Dedifferentiated amniotic fluid mesenchymal stem cell (primary cell): Measurements from ENCODE around the gene LAMC3.

ENCODE experiments used
- DNase-seq: peaks from one replicate; pipeline ENCODE4 v3.0.0-alpha.2; 2016; ENCODE audit errors: extremely low spot score

Gene LAMC3

GRCh38 chr9:131011274-131012022 is 2.5 kb downstream of the LAMC3 start:
- DNase-seq = no peak

DNA sequence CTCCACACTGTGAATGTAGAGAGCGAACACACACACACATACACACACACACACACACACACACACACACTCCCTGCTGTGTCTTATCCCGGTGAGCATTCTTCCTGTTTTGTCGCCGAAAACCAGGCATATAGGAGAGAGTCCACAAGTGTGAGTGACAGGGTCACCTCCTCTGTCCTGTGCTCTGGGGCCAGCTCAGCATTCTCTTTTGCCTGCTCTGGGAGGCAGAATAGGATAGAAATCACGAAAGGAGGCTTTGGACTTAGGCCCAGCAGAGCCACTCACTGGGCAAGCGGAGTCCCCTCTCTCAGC is 3.0 kb downstream of the LAMC3 start:
- DNase-seq = no peak

GRCh38 chr9:131012396-131012917 is 3.5 kb downstream of the LAMC3 start:
- DNase-seq = no peak

GRCh38 chr9:131013015-131013755 is 4.2 kb downstream of the LAMC3 start:
- no peak for DNase-seq

- no peak for DNase-seq
These were observed 5.0 kb downstream of the LAMC3 start for GRCh38 chr9:131013771-131014676.

GRCh38 chr9:131015112-131015511 is 6.1 kb downstream of the LAMC3 start:
- no peak for DNase-seq

- no peak for DNase-seq
These were observed 7.0 kb downstream of the LAMC3 start for GRCh38 chr9:131015876-131016397.

DNA sequence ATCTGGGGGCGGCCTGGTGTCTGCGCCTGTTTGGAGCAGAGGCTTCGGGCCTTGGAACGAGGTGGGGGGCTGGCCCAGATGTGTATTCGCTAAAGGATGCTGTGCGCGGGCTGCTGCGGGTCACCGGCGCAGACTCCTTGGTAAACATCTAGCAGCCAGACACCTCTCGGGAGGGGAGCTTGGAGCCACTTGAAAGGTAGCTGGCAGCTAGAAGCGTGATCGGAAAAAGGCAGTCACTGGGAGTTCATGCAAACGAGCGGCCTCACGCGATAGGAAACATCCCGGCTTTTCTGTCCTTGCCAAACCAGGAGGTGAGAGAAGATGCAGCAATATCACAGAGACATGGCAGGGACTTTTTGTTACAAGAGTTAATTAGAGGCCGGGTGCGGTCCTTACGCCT is 8.1 kb downstream of the LAMC3 start:
- DNase-seq = no peak

DNA sequence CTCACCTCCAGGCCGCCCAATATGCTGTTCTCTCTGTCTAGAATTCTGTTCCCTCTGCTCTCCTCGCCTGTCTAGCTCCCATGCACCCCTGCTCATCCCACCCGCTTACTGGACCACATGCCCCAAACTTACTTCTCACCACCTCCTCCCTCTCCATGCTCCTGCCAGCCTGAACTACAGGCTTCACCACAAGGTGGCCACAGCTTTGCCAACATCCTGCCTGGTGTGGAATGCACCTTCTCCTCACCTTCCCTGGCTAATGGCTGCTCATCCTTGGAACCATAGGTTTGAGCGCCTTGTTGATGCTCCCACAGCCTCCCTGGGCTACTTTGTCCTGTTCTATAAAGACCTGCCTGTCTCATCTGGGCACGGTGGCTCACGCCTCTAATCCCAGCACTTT is 9.6 kb downstream of the LAMC3 start:
- DNase-seq = no peak

- peak; percentile 59 for DNase-seq
These were observed 10.6 kb downstream of the LAMC3 start for GRCh38 chr9:131019388-131020239.

DNA sequence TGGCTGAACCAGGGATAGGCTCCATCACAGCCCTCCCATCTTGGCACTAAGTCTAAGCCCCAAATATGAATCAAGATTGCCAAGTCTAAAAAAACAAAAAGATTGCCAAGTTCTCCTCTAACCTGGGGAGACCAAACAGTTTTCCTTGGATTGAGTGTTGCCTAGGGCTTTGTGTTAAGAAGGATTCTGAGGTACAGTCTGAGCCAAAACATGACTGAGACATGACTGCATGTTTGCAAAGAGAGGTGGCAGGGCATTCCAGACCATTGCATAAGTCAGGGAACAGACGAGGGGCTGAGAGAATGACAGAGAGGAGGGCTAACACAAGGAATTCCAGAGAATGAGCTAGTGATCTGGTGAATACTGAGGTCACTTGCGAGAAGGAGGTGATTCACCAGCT is 11.4 kb downstream of the LAMC3 start:
- DNase-seq = peak; percentile 24

- no peak for DNase-seq
These were observed 11.9 kb downstream of the LAMC3 start for GRCh38 chr9:131020862-131021261.

GRCh38 chr9:131021785-131022184 is 12.8 kb downstream of the LAMC3 start:
- no peak for DNase-seq

GRCh38 chr9:131024978-131025868 is 16.2 kb downstream of the LAMC3 start:
- no peak for DNase-seq

DNA sequence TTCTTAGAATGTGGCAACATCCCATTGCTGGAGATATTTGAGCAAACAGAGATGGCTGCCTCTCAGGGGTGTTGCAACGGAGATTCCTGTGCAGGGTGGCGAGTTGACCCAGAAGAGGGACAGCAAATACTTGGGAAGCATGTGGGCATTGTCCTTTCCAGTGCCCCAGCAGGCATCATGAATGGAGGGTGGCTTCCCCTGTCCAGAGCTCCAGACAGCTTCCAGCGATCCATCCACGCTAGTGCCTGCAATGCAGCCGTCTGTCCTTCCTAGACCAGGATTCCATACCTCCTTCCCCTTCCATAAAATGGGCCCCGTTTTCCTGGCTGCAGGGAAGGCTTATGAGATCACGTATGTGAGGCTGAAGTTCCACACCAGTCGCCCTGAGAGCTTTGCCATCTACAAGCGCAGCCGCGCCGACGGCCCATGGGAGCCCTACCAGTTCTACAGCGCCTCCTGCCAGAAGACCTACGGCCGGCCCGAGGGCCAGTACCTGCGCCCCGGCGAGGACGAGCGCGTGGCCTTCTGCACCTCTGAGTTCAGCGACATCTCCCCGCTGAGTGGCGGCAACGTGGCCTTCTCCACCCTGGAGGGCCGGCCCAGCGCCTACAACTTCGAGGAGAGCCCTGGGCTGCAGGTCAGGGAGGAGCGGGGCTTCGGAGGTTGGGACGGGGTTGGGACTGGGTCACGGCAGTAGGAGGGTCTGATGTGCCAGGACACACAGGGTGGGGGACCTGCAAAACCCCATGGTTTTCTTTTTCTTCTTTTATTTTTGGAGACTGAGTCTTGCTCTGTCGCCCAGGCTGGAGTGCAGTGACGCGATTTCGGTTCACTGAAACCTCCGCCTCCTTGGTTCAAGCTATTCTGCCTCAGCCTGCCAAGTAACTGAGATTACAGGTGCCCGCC is 17.2 kb downstream of the LAMC3 start:
- DNase-seq = no peak

DNA sequence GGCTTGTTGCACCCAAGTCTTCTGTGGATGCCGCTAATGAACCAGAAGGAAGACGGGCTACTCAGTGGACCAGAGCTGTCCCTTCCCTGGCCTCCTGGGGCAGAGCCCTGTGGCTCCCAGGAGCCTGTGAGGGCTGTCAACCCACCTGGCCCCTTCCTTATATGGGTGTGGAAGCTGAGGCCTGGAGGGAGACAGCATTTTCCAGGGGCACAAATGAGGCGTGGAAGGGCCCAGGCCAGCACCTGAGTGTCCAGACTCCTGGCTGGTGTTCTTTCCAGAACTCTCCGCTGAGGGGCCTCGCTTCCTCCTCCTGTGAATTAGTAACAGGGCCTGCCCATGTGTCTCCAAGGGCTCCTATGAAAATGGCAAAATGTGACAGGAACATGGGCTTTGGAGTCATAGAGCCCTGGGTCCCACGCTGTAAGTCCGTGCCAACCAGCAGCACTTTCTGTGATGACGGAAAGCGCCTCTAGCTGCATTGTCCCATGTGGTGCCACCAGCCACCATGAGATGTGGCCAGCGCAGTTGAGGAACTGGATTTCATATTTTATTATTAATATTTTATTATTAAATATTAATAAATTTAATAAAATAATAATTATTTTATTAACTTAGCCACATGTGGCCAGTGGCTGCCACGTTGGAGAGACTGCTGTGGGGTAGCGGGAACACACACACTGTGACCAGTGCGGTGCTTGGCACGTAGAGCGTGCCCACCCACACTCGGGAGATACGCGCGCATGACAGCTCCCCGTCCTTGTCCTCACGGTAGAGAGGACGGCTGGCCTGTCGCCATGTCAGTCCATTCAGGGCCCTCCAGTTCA is 18.3 kb downstream of the LAMC3 start:
- no peak for DNase-seq

DNA sequence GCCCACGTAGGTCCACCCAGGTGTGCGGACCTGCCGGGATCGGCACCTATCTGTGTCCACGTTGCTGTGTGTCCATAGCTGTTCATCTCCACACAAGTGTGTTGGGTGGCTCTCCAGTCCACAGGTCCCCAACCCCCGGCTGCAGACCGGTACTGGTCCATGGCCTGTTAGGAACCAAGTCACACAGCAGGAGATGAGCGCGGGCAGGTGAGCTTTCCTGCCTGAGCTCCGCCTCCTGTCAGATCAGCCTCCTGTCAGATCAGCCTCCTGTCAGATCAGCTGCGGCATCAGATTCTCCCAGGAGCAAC is 18.9 kb downstream of the LAMC3 start:
- DNase-seq = no peak

- DNase-seq = no peak
These were observed 19.4 kb downstream of the LAMC3 start for GRCh38 chr9:131028221-131028884.
